GM12891 (cell line): Measurements from ENCODE around the gene SMNDC1.

Experiments
- PAX5 ChIP-seq: IDR thresholded peaks from 2 replicates; pipeline ENCODE4 v1.6.1; 2011; ENCODE audit warnings: low read length, moderate library complexity, mild to moderate bottlenecking; ENCODE audit not compliant: insufficient read depth, severe bottlenecking
- POLR2A ChIP-seq: IDR thresholded peaks from 2 replicates; pipeline ENCODE4 v1.6.1; 2011; ENCODE audit warnings: low read depth, low read length, control low read depth
- POLR2AphosphoS5 ChIP-seq: IDR thresholded peaks from 2 replicates; pipeline ENCODE4 v1.6.1; 2011; ENCODE audit warnings: low read depth, low read length, control low read depth
- POU2F2 ChIP-seq: IDR thresholded peaks from 2 replicates; pipeline ENCODE4 v1.6.1; 2011; ENCODE audit warnings: low read depth, mild to moderate bottlenecking, control low read depth, low read length, moderate library complexity
- SPI1 ChIP-seq: IDR thresholded peaks from 2 replicates; pipeline ENCODE4 v1.6.1; 2011; ENCODE audit warnings: low read depth, low read length, control low read depth
- TAF1 ChIP-seq: IDR thresholded peaks from 2 replicates; pipeline ENCODE4 v1.6.1; 2011; ENCODE audit warnings: low read depth, low read length, control low read depth

DNA sequence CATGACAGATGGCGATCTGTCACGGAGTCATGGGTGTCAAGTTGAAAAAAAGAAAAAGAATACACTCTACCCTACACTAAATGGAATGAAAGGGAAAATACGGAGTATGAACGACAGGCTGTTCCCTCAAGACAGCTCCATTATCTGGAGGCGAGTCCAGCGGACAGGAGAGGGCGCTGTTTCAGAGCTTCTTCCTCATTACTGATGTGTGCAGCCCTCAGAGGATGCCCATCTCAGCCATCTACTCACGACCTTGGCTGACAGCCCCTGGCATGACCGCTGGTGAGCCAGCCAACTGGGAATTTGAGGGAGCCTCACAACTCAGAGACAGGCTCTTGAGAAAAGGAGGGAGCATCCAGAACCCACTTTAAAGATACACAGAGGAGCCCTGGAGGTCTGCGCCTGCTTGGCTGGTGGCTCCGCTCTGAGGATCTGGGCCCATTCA, 49.6 kb upstream of the SMNDC1 start:
- TF ChIP-seq TAF1 = no peak
- no peak for TF ChIP-seq POLR2AphosphoS5
- no peak for TF ChIP-seq POU2F2
- TF ChIP-seq POLR2A = no peak
- TF ChIP-seq SPI1 = no peak
- TF ChIP-seq PAX5 = no peak
